GM12878 (cell line): ENCODE results near the gene TSHZ1. TPM values are rescaled to one million over a fixed set of nuclear protein-coding genes. Genes with fewer than 3 reads are reported as not detected.

Experiments
- ATAC-seq: fragments of 200-7000 bp; cut with Tn5 transposase; 3 replicates; pipeline ENCODE4 v1.9.1; 2020; ENCODE audit warnings: mild to moderate bottlenecking, moderate library complexity
- BruUV-seq: library from RNA; stranded (reverse); fragments of 400-500 nt; replicated peaks from 2 replicates; lab custom pipeline; 2021; lab: Mats Ljungman, UMichigan
- CTCF ChIA-PET: fragments of 300-600 bp; sonication (Branson Sonifier 250); formaldehyde crosslinking; extraction: SDS; loops from one replicate; lab custom pipeline; 2021; ENCODE audit warnings: inconsistent platforms; lab: Yijun Ruan, JAX
- POLR2A ChIA-PET: fragments of 350-600 bp; formaldehyde crosslinking; extraction: SDS; loops from one replicate; lab custom pipeline; 2021; ENCODE audit warnings: inconsistent platforms; lab: Charles Lee
- RAD21 ChIA-PET: fragments of 300-600 bp; sonication (Branson Sonifier 250); formaldehyde crosslinking; loops from one replicate; lab custom pipeline; 2023; ENCODE audit warnings: antibody characterized with exemption; ENCODE audit not compliant: unreplicated experiment; lab: Charles Lee
- SMC1A ChIA-PET: fragments of 300-600 bp; sonication (Branson Sonifier 250); formaldehyde crosslinking; loops from one replicate; lab custom pipeline; 2023; ENCODE audit not compliant: unreplicated experiment, uncharacterized antibody; lab: Charles Lee
- DNase-seq: peaks from one replicate; pipeline ENCODE4 v3.0.0-alpha.2; 2011; ENCODE audit warnings: low read depth, low spot score
- FAIRE-seq: peaks from 3 replicates; lab custom pipeline; 2011; peaks lifted over from hg19 to GRCh38; lab: Jason Lieb, UNC
- H2AFZ ChIP-seq: 2 replicates; pipeline ENCODE4 v1.6.0; 2011; ENCODE audit warnings: low read depth, low read length, control low read depth; ENCODE audit not compliant: control insufficient read depth
- H3K27ac ChIP-seq: 2 replicates; pipeline ENCODE4 v1.5.1; 2011; ENCODE audit warnings: control low read depth; ENCODE audit not compliant: control insufficient read depth, insufficient read depth
- H3K27me3 ChIP-seq, 2 experiments: replicated peaks in 1 of 2; 2 replicates each; pipeline versions ENCODE4 v1.6.0 to v1.6.1; 2011; ENCODE audit warnings: low read length in 1 of 2; ENCODE audit not compliant: control insufficient read depth in 2 of 2, insufficient read depth in 2 of 2
- H3K36me3 ChIP-seq, 2 experiments: 2 replicates each; pipeline ENCODE4 v1.5.1; 2011; ENCODE audit warnings: low read length in 1 of 2; ENCODE audit not compliant: control insufficient read depth in 2 of 2, insufficient read depth in 2 of 2
- H3K4me1 ChIP-seq: 2 replicates; pipeline ENCODE4 v1.6.1; 2011; ENCODE audit warnings: mild to moderate bottlenecking, low read length, moderate library complexity, mixed read lengths; ENCODE audit not compliant: control insufficient read depth, insufficient read depth
- H3K4me2 ChIP-seq: 2 replicates; pipeline ENCODE4 v1.6.0; 2011; ENCODE audit warnings: control low read depth; ENCODE audit not compliant: control insufficient read depth, insufficient read depth
- H3K4me3 ChIP-seq: fragments of 200-600 bp; sonication (generic); 2 replicates; pipeline ENCODE4 v1.5.1; 2016
- H3K79me2 ChIP-seq: 2 replicates; pipeline ENCODE4 v1.6.0; 2011; ENCODE audit warnings: low read length; ENCODE audit not compliant: control insufficient read depth, insufficient read depth
- H3K9ac ChIP-seq: 2 replicates; pipeline ENCODE4 v1.8.0; 2011; ENCODE audit warnings: low read length, control low read depth, mixed read lengths; ENCODE audit not compliant: control insufficient read depth, insufficient read depth
- H3K9me3 ChIP-seq: replicated peaks from 3 replicates; pipeline ENCODE4 v1.5.1; 2011; ENCODE audit warnings: mild to moderate bottlenecking, low read length; ENCODE audit not compliant: control insufficient read depth, insufficient read depth
- H4K20me1 ChIP-seq: 2 replicates; pipeline ENCODE4 v1.6.0; 2011; ENCODE audit not compliant: control insufficient read depth, insufficient read depth
- EP300 ChIP-seq, 2 experiments: fragments of 150-350 bp in 1 of 2; IDR thresholded peaks; 2 replicates each; pipeline ENCODE4 v1.6.1; 2011 to 2012; ENCODE audit warnings: low read depth in 2 of 2, low read length in 2 of 2, borderline replicate concordance in 1 of 2, improper control_type of control experiment in 1 of 2, inconsistent platforms in 1 of 2; ENCODE audit not compliant: control insufficient read depth in 1 of 2
- IKZF2 ChIP-seq, 2 experiments: fragments of 450-650 bp; IDR thresholded peaks; 2 replicates each; pipeline ENCODE4 v1.6.1; 2017; ENCODE audit warnings: mild to moderate bottlenecking in 2 of 2, moderate library complexity in 2 of 2
- KLF5 ChIP-seq: fragments of 450-650 bp; IDR thresholded peaks from 2 replicates; pipeline ENCODE4 v1.6.1; 2014; ENCODE audit warnings: mild to moderate bottlenecking; ENCODE audit not compliant: partially characterized antibody
- MEF2A ChIP-seq: IDR thresholded peaks from 2 replicates; pipeline ENCODE4 v1.6.1; 2011; ENCODE audit warnings: low read depth, mild to moderate bottlenecking, low read length, moderate library complexity; ENCODE audit not compliant: insufficient read depth
- MEF2B ChIP-seq: fragments of 450-650 bp; IDR thresholded peaks from 2 replicates; pipeline ENCODE4 v1.6.1; 2018; ENCODE audit warnings: mild to moderate bottlenecking, moderate library complexity; ENCODE audit not compliant: partially characterized antibody, poor library complexity, severe bottlenecking
- NFYA ChIP-seq: IDR thresholded peaks from 2 replicates; pipeline ENCODE4 v1.6.1; 2011; ENCODE audit warnings: low read depth, mild to moderate bottlenecking, low read length, improper control_type of control experiment, borderline replicate concordance
- ZBTB33 ChIP-seq: fragments of 450-650 bp; IDR thresholded peaks from 2 replicates; pipeline ENCODE4 v1.6.1; 2017; ENCODE audit warnings: mild to moderate bottlenecking
- ZBTB4 ChIP-seq: fragments of 450-650 bp; formaldehyde crosslinking; IDR thresholded peaks from 2 replicates; pipeline ENCODE4 v1.4.0; 2022; ENCODE audit warnings: mild to moderate bottlenecking, moderate library complexity
- WGBS: methylation state at CpG from one replicate; pipeline ENCODE4 v1.1.6; 2016; ENCODE audit warnings: low lambda C conversion rate; ENCODE audit not compliant: insufficient replicate concordance, insufficient coverage; ENCODE audit errors: missing lambda C conversion rate; 5-methylcytosine and 5-hydroxymethylcytosine counted together
- in situ Hi-C: fragments of 300-500 bp; cut with MboI; formaldehyde crosslinking; loops from 9 replicates; pipeline ENCODE4 v1.14.3; 2018; ENCODE audit warnings: mixed read lengths
- intact Hi-C: fragments of 100-400 bp; cut with micrococcal nuclease; formaldehyde crosslinking; loops from one replicate; pipeline ENCODE4 v1.14.2; 2022; ENCODE audit not compliant: unreplicated experiment
- polyA plus RNA-seq, 11 experiments: library from polyadenylated mRNA; depleted of rRNA in 4 of 11; unstranded in 6 of 11; stranded (reverse) in 5 of 11; fragments of >200 nt; fragmentation: Nextera tagmentation in 4 of 11; fragmentation: Illumina TruSeq in 1 of 11; extraction: Ambion mirVana in 4 of 11; extraction: Trizol in 1 of 11; gene quantifications; 1 replicate in 1 of 11; 2 replicates in 10 of 11; pipeline versions ENCODE4 v1.2.1 to v1.2.3, GENCODE V29; 2011 to 2016; ENCODE audit warnings: inconsistent platforms in 2 of 11, missing spikeins in 2 of 11, low read depth in 1 of 11
- total RNA-seq, 4 experiments: library from RNA; depleted of rRNA in 3 of 4; stranded (reverse); fragments of >200 nt in 3 of 4; fragmentation: Illumina TruSeq in 1 of 4; extraction: Trizol in 1 of 4; gene quantifications; 2 replicates each; pipeline versions ENCODE4 v1.2.1 to v1.2.3, GENCODE V29; 2013 to 2021

The TSHZ1 gene
- total and polyA plus RNA-seq, 10 of the 15 experiments (the other 5 are each of a cell fraction or from before 2014, with no cell fraction given) = 2.2 to 15.2 (median 5.1) TPM

GRCh38 chr18:75317300-75317699 is 106.7 kb downstream of the TSHZ1 start:
- no TSS peak for BruUV-seq
- H2AFZ ChIP-seq = no peak overlapping the region
- intact Hi-C loops (no loop called here), in situ Hi-C loops (no loop called here)
- H3K9ac ChIP-seq = no peak overlapping the region
- H3K4me3 ChIP-seq = no peak overlapping the region
- ATAC-seq = no peak
- H3K36me3 ChIP-seq = no peaks in the 10 kb centered on the region
- H3K27ac ChIP-seq = no peak overlapping the region; the same call in 1 of the 2 replicates
- no peak for FAIRE-seq
- CTCF ChIA-PET = interaction anchor here (0.9 kb wide), 1 partner anchor 161 kb away, joined by 3 read pairs; no protein-coding TSS in a partner anchor
- H3K9me3 ChIP-seq = no peaks in the 10 kb centered on the region; the same call in 2 of the 3 replicates
- DNase-seq = no peak
- H3K4me2 ChIP-seq = no peak overlapping the region
- RAD21 ChIA-PET = no interaction called here
- WGBS = 73% methylated on average over 17 of the region's 17 CpGs
- H4K20me1 ChIP-seq = no peaks in the 10 kb centered on the region
- no peaks in the 10 kb centered on the region for H3K27me3 ChIP-seq
- TF ChIP-seq NFYA (no peak), KLF5 (no peak), ZBTB33 (0 out of 2 replicates have a peak, but pooled peaks have one; percentile 56)
- no peaks in the 10 kb centered on the region for H3K79me2 ChIP-seq
- SMC1A ChIA-PET = interaction anchor here (1.5 kb wide), 1 partner anchor 162 kb away, joined by 3 read pairs; no protein-coding TSS in a partner anchor
- POLR2A ChIA-PET = no interaction called here
- no peaks in the 10 kb centered on the region for H3K4me1 ChIP-seq

GRCh38 chr18:75317703-75318102 is 107.1 kb downstream of the TSHZ1 start:
- peak; percentile 85 for ATAC-seq
- RAD21 ChIA-PET = no interaction called here
- peak; percentile 1 for DNase-seq
- H3K79me2 ChIP-seq = no peaks in the 10 kb centered on the region
- H2AFZ ChIP-seq = no peak overlapping the region
- no peak overlapping the region for H3K4me3 ChIP-seq
- H3K9me3 ChIP-seq = no peaks in the 10 kb centered on the region; the same call in 2 of the 3 replicates
- in situ Hi-C loops = no loop called here
- FAIRE-seq = no peak
- H3K4me1 ChIP-seq = no peaks in the 10 kb centered on the region
- SMC1A ChIA-PET = interaction anchor here (1.5 kb wide), 1 partner anchor 162 kb away, joined by 3 read pairs; no protein-coding TSS in a partner anchor
- BruUV-seq = no TSS peak
- no peak overlapping the region; the same call in 1 of the 2 replicates for H3K27ac ChIP-seq
- CTCF ChIA-PET = interaction anchor here (0.9 kb wide), 1 partner anchor 161 kb away, joined by 3 read pairs; no protein-coding TSS in a partner anchor
- H4K20me1 ChIP-seq = no peaks in the 10 kb centered on the region
- no peak overlapping the region for H3K4me2 ChIP-seq
- WGBS = 30% methylated on average over 11 of the region's 11 CpGs
- H3K27me3 ChIP-seq = no peaks in the 10 kb centered on the region
- POLR2A ChIA-PET = no interaction called here
- intact Hi-C loops = no loop called here
- no peaks in the 10 kb centered on the region for H3K36me3 ChIP-seq
- H3K9ac ChIP-seq = no peak overlapping the region
- TF ChIP-seq IKZF2 (IDR thresholded peaks at IDR 0.05) = no peak
- TF ChIP-seq ZBTB4 (CRISPR knock-in tag) = no peak
- TF ChIP-seq MEF2A = 0 out of 2 replicates have a peak, but pooled peaks have one; percentile 55
- TF ChIP-seq MEF2B = peak; percentile 15
- no peak for TF ChIP-seq EP300 (IDR thresholded peaks at IDR 0.05; ENCODE audit: borderline replicate concordance in 1 of 2, control insufficient read depth in 1 of 2, low read depth in 2 of 2, low read length in 2 of 2)
- TF ChIP-seq ZBTB33 = no peak
